Left lobe of liver (tissue), 2 donors: Measurements from ENCODE around the gene GCHFR. TPM values are rescaled to one million over a fixed set of nuclear protein-coding genes. Genes with fewer than 3 reads are reported as not detected.

Source experiments
- ATAC-seq: fragments of 200-7000 bp; cut with Tn5 transposase; one replicate; pipeline ENCODE4 v1.9.1; 2020; ENCODE audit warnings: mild to moderate bottlenecking, moderate library complexity
- DNase-seq: peaks from one replicate; pipeline ENCODE4 v3.0.0-alpha.2; 2020; ENCODE audit warnings: low spot score
- total RNA-seq: library from RNA; stranded (reverse); gene quantifications from one replicate; pipeline ENCODE4 v1.2.1, GENCODE V29; 2021
- donor health status: DM: no; HTN: no; CAD: no; lungs with moderate emphysema.
- donor health status: DM: no; HTN: yes; CAD: no.

GCHFR gene
- total RNA-seq, 1 donor from 2014 or later = 106 TPM

DNA sequence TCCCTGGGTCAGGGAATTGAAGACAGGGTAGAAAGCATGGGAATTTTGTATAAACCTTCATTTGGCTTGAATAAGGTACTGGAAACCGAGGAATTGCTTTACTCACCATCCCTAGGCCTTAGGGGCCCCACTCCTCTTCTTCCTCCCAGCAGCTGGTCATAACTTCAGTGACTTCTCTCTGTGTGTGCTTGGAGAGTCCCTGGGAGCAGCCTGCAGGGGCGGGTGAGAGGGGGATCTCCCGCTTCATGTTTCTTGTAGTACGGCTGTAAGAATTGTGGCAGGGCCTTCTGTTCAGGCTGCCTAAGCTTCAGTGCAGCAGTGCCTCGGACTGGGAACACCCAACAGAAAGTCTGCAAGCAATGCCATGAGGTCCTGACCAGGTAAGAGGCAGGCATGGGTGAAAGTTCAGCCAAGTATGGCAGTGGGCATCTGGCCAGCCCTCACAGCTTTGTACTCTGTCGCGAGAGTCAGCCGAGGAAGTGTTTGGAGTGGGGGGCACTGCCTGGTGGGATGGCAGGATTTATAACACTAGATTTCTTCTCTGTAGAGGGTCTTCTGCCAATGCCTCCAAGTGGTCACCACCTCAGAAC is 45.1 kb downstream of the GCHFR start:
- DNase-seq = no peak
- ATAC-seq = peak; percentile 8

DNA sequence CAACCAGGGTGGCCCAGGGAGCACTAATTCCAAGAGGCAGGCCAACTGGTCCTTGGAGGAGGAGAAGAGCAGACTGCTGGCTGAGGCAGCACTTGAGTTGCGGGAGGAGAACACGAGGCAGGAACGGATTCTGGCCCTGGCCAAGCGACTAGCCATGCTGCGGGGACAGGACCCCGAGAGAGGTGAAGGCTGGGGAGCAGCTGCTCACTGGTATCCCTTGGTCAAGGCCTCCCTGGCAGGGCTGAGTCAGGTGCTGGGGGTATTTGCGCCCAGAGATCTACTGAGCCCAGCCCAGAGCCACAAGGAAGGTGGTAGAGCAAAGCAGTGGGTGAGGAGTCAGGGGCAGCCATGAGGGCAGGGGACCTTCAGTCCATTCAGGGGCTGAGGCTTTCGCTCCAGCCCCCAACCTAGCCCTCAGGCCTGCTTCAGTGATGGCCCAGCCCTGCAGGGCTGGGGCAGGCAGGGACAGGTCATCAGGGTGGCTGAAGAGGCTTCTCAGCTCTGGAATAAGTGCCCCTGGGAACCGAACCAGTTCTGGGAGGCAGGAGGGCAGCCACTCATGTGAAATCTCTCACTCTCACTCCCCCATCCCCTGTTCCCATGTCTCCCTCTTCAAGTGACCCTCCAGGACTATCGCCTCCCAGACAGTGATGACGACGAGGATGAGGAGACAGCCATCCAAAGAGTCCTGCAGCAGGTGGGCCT is 49.0 kb downstream of the GCHFR start:
- DNase-seq (no peak), ATAC-seq (no peak)

DNA sequence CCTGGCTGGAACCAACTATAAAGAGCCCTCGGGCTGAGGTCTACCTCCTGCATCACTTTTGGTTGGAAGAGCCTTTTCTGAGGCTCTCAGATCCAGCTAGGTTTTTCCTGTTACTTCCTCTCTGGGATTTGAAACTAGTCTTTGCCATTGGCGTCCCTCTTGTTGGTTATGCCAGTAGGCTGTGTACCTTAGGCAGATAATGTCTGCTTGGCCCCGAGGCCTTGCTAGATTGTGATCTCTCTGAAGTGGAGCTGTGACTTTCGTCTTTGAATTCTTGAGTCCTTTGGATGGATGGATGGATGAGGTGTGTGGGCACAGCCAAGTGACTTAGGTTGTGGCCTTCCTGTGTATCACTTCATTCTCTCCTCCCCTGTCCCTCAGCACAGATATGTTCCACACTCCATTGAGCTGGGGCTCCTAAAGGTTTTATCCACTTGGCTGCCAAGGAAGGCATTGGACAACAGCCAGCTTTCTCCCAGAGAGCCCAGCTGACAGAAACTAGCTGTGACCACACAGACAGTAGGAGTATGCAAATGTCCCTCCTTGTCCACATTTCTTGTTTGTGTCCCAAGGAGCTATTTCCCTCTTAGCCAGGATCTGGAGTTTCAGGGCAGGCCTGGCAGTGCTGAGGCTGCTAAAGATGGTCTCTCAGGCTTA is 51.3 kb downstream of the GCHFR start:
- ATAC-seq = peak; percentile 67
- no peak for DNase-seq

Other genes with a start within 250 kb of the GCHFR start
- gene CCDC32, start 199.0 kb upstream of the GCHFR start, total RNA-seq = 6.5 TPM
- 7.4 TPM for gene RPUSD2, start 194.8 kb upstream of the GCHFR start, total RNA-seq
- 1.7 TPM for gene KNL1, start 169.8 kb upstream of the GCHFR start, total RNA-seq
- 0.38 TPM for gene RAD51, start 68.9 kb upstream of the GCHFR start, total RNA-seq
- gene RMDN3, start 8.8 kb upstream of the GCHFR start, total RNA-seq = 47.3 TPM
- gene C15orf62, start 5.9 kb downstream of the GCHFR start, total RNA-seq = 1.0 TPM
- gene ZFYVE19, start 43.0 kb downstream of the GCHFR start, total RNA-seq = 19.9 TPM
- 31.3 TPM for gene DNAJC17, start 43.4 kb downstream of the GCHFR start, total RNA-seq
- not detected for gene PPP1R14D, start 64.6 kb downstream of the GCHFR start, total RNA-seq
- gene SPINT1, start 80.0 kb downstream of the GCHFR start, total RNA-seq = 1.6 TPM
- not detected for gene RHOV, start 110.2 kb downstream of the GCHFR start, total RNA-seq
- gene VPS18, start 130.4 kb downstream of the GCHFR start, total RNA-seq = 10.3 TPM
- gene DLL4, start 165.3 kb downstream of the GCHFR start, total RNA-seq = 3.7 TPM
- 1.1 TPM for gene CHAC1, start 189.4 kb downstream of the GCHFR start, total RNA-seq